ENCODE measurements around the gene PCMT1.
"Not testable (repeated sequence)": the region's sequence is repeated elsewhere in the genome, so short reads cannot be mapped to it uniquely, and the experiment has no call there.

The PCMT1 gene

GRCh38 chr6:149844480-149844879, 94.9 kb downstream of the PCMT1 start:
- no peak for TF ChIP-seq CTCF (IDR thresholded peaks at IDR 0.05; ENCODE audit: low read depth, low read length)
- Histone ChIP-seq H3K9me3 (no peaks in the 10 kb centered on the region), H3K36me3 (no peaks in the 10 kb centered on the region), H3K4me1 (peaks cover 31% of the 10 kb centered on the region), H3K4me3 (ENCODE audit: low read depth, low read length) (no peak overlapping the region), H3K27me3 (no peaks in the 10 kb centered on the region)
- no peak for DNase-seq

- Histone ChIP-seq H3K4me1 (peaks cover 31% of the 10 kb centered on the region), H3K36me3 (no peaks in the 10 kb centered on the region), H3K4me3 (ENCODE audit: low read depth, low read length) (no peak overlapping the region), H3K9me3 (no peaks in the 10 kb centered on the region), H3K27me3 (no peaks in the 10 kb centered on the region)
- DNase-seq: no peak
- no peak for TF ChIP-seq CTCF (IDR thresholded peaks at IDR 0.05; ENCODE audit: low read depth, low read length)
Observed at GRCh38 chr6:149845549-149845948, 96.0 kb downstream of the PCMT1 start.

- H3K27me3 ChIP-seq: no peaks in the 10 kb centered on the region
- no peaks in the 10 kb centered on the region for H3K9me3 ChIP-seq
- no peaks in the 10 kb centered on the region for H3K36me3 ChIP-seq
- H3K4me1 ChIP-seq: peaks cover 31% of the 10 kb centered on the region
- H3K4me3 ChIP-seq (ENCODE audit: low read depth, low read length): no peak overlapping the region
- peak; percentile 74 for DNase-seq
- no peak for TF ChIP-seq CTCF (IDR thresholded peaks at IDR 0.05; ENCODE audit: low read depth, low read length)
Observed at GRCh38 chr6:149846321-149846720, 96.8 kb downstream of the PCMT1 start.

GRCh38 chr6:149847939-149848267, 98.4 kb downstream of the PCMT1 start:
- H3K27me3 ChIP-seq: no peaks in the 10 kb centered on the region
- H3K4me1 ChIP-seq: peaks cover 31% of the 10 kb centered on the region
- H3K4me3 ChIP-seq (ENCODE audit: low read depth, low read length): no peak overlapping the region
- no peak for TF ChIP-seq CTCF (IDR thresholded peaks at IDR 0.05; ENCODE audit: low read depth, low read length)
- no peaks in the 10 kb centered on the region for H3K36me3 ChIP-seq
- no peaks in the 10 kb centered on the region for H3K9me3 ChIP-seq
- no peak for DNase-seq

GRCh38 chr6:149848343-149848742, 98.8 kb downstream of the PCMT1 start:
- not testable (repeated sequence) for H3K4me3 ChIP-seq (ENCODE audit: low read depth, low read length)

GRCh38 chr6:149851461-149852110, 102.0 kb downstream of the PCMT1 start:
- TF ChIP-seq CTCF (IDR thresholded peaks at IDR 0.05; ENCODE audit: low read depth, low read length): no peak
- DNase-seq: no peak
- H3K27me3 ChIP-seq: no peaks in the 10 kb centered on the region
- peaks cover 13% of the 10 kb centered on the region for H3K4me1 ChIP-seq
- H3K36me3 ChIP-seq: no peaks in the 10 kb centered on the region
- no peak overlapping the region for H3K4me3 ChIP-seq (ENCODE audit: low read depth, low read length)
- H3K9me3 ChIP-seq: no peaks in the 10 kb centered on the region

More at GRCh38 chr6:149848343-149848742, 98.8 kb downstream of the PCMT1 start:
- H3K4me1 ChIP-seq: peaks cover 31% of the 10 kb centered on the region
- not testable (repeated sequence) for DNase-seq, H3K9me3 ChIP-seq, H3K36me3 ChIP-seq, H3K27me3 ChIP-seq

- TF ChIP-seq CTCF (IDR thresholded peaks at IDR 0.05; ENCODE audit: low read depth, low read length): no peak
- Histone ChIP-seq H3K4me1 (peaks cover 9% of the 10 kb centered on the region), H3K4me3 (ENCODE audit: low read depth, low read length) (no peak overlapping the region), H3K27me3 (no peaks in the 10 kb centered on the region), H3K9me3 (no peaks in the 10 kb centered on the region), H3K36me3 (no peaks in the 10 kb centered on the region)
- DNase-seq: no peak
Observed at GRCh38 chr6:149852180-149852579, 102.6 kb downstream of the PCMT1 start.

Data from BE2C (cell line).